Upper lobe of right lung (tissue), 1 donor: Measurements from ENCODE around the gene PLXDC1. TPM values are rescaled to one million over a fixed set of nuclear protein-coding genes. Genes with fewer than 3 reads are reported as not detected.
A peak's percentile ranks its signal among the peaks of the same experiment; 100 is the strongest.

Experiments used
- ATAC-seq: fragments of 200-7000 bp; cut with Tn5 transposase; one replicate; pipeline ENCODE4 v1.9.1; 2020; ENCODE audit warnings: mild to moderate bottlenecking, moderate library complexity
- DNase-seq: peaks from one replicate; pipeline ENCODE4 v3.0.0-alpha.2; 2020
- H3K27ac ChIP-seq: fragments of 200-600 bp; one replicate; pipeline ENCODE4 v1.8.0; 2022
- H3K27me3 ChIP-seq: fragments of 200-600 bp; one replicate; pipeline ENCODE4 v1.8.0; 2022; ENCODE audit warnings: mild to moderate bottlenecking
- H3K36me3 ChIP-seq: fragments of 200-600 bp; one replicate; pipeline ENCODE4 v1.8.0; 2022
- H3K4me1 ChIP-seq: fragments of 200-600 bp; one replicate; pipeline ENCODE4 v1.8.0; 2022
- H3K4me3 ChIP-seq: fragments of 200-600 bp; one replicate; pipeline ENCODE4 v1.8.0; 2022; ENCODE audit warnings: mild to moderate bottlenecking
- H3K9me3 ChIP-seq: fragments of 200-600 bp; one replicate; pipeline ENCODE4 v1.8.0; 2022
- CTCF ChIP-seq: fragments of 200-600 bp; IDR thresholded peaks from one replicate; pipeline ENCODE4 v1.8.0; 2022; ENCODE audit warnings: antibody characterized with exemption
- intact Hi-C: fragments of 100-400 bp; cut with DNase I; formaldehyde crosslinking; loops from one replicate; pipeline ENCODE4 v1.11.0; 2022
- total RNA-seq: library from RNA; stranded (reverse); fragmentation: NEBNext Ultra II Directional; extraction: Animal tissue kit (Norgen Biotek cat#: 25700); gene quantifications from one replicate; pipeline ENCODE4 v1.2.1, GENCODE V29; 2021
- donor health status: DM: no; HTN: yes; CAD: no; lungs with severe emphysema.

PLXDC1 gene
- total RNA-seq, 1 donor from 2014 or later: 14.4 TPM

GRCh38 chr17:39187152-39187830 is 35.9 kb upstream of the PLXDC1 start:
- no peaks in the 10 kb centered on the region for H3K27me3 ChIP-seq
- no peak overlapping the region for H3K27ac ChIP-seq
- TF ChIP-seq CTCF: no peak
- ATAC-seq (no peak), DNase-seq (no peak)
- no peaks in the 10 kb centered on the region for H3K4me1 ChIP-seq
- intact Hi-C loops: no loop called here
- H3K36me3 ChIP-seq: peaks cover 83% of the 10 kb centered on the region
- no peaks in the 10 kb centered on the region for H3K9me3 ChIP-seq
- no peak overlapping the region for H3K4me3 ChIP-seq

GRCh38 chr17:39186481-39187002 is 35.1 kb upstream of the PLXDC1 start:
- Histone ChIP-seq H3K27me3 (no peaks in the 10 kb centered on the region), H3K36me3 (peaks cover 78% of the 10 kb centered on the region), H3K4me1 (no peaks in the 10 kb centered on the region), H3K9me3 (no peaks in the 10 kb centered on the region), H3K4me3 (no peak overlapping the region), H3K27ac (no peak overlapping the region)
- ATAC-seq: no peak
- no peak for TF ChIP-seq CTCF
- no peak for DNase-seq
- intact Hi-C loops: no loop called here

- Histone ChIP-seq H3K27me3 (no peaks in the 10 kb centered on the region), H3K36me3 (peaks cover 69% of the 10 kb centered on the region), H3K4me1 (no peaks in the 10 kb centered on the region), H3K27ac (no peak overlapping the region), H3K4me3 (no peak overlapping the region), H3K9me3 (no peaks in the 10 kb centered on the region)
- DNase-seq (no peak), ATAC-seq (peak; percentile 19)
- intact Hi-C loops: no loop called here
- no peak for TF ChIP-seq CTCF
Measured at GRCh38 chr17:39183720-39184119, 32.3 kb upstream of the PLXDC1 start.

- ATAC-seq (no peak), DNase-seq (no peak)
- Histone ChIP-seq H3K4me3 (no peak overlapping the region), H3K36me3 (peaks cover 63% of the 10 kb centered on the region), H3K27me3 (no peaks in the 10 kb centered on the region), H3K4me1 (no peaks in the 10 kb centered on the region), H3K27ac (no peak overlapping the region), H3K9me3 (no peaks in the 10 kb centered on the region)
- intact Hi-C loops: no loop called here
- no peak for TF ChIP-seq CTCF
Measured at GRCh38 chr17:39183045-39183444, 31.6 kb upstream of the PLXDC1 start.

GRCh38 chr17:39181303-39181702 is 29.9 kb upstream of the PLXDC1 start:
- Histone ChIP-seq H3K27me3 (no peaks in the 10 kb centered on the region), H3K4me3 (no peak overlapping the region), H3K4me1 (no peaks in the 10 kb centered on the region), H3K27ac (no peak overlapping the region), H3K36me3 (peaks cover 58% of the 10 kb centered on the region), H3K9me3 (no peaks in the 10 kb centered on the region)
- TF ChIP-seq CTCF: no peak
- intact Hi-C loops: no loop called here
- no peak for ATAC-seq
- no peak for DNase-seq

GRCh38 chr17:39178536-39178935 is 27.1 kb upstream of the PLXDC1 start:
- no peak for DNase-seq
- H3K9me3 ChIP-seq: no peaks in the 10 kb centered on the region
- no peak for TF ChIP-seq CTCF
- intact Hi-C loops: no loop called here
- H3K4me3 ChIP-seq: no peak overlapping the region
- no peaks in the 10 kb centered on the region for H3K27me3 ChIP-seq
- no peaks in the 10 kb centered on the region for H3K4me1 ChIP-seq
- H3K27ac ChIP-seq: no peak overlapping the region
- H3K36me3 ChIP-seq: peaks cover 42% of the 10 kb centered on the region
- peak; percentile 37 for ATAC-seq
